A673 (cell line): ENCODE measurements around the gene RASA3. TPM values are rescaled to one million over a fixed set of nuclear protein-coding genes. Genes with fewer than 3 reads are reported as not detected.
A peak's percentile ranks its signal among the peaks of the same experiment; 100 is the strongest.
"Not testable (repeated sequence)": the region's sequence is repeated elsewhere in the genome, so short reads cannot be mapped to it uniquely, and the experiment has no call there.

Experiments used
- BruUV-seq: library from RNA; stranded (reverse); fragments of 400-500 nt; replicated peaks from 2 replicates; lab custom pipeline; 2021; lab: Mats Ljungman, UMichigan
- CTCF ChIA-PET: fragments of 300-600 bp; sonication (Branson Sonifier 250); formaldehyde crosslinking; loops from one replicate; lab custom pipeline; 2022; ENCODE audit warnings: antibody characterized with exemption; lab: Charles Lee
- POLR2A ChIA-PET: fragments of 300-600 bp; sonication (Branson Sonifier 250); formaldehyde crosslinking; loops from one replicate; lab custom pipeline; 2022; ENCODE audit warnings: antibody characterized with exemption; ENCODE audit not compliant: low non-redundant PET; lab: Charles Lee
- DNase-seq: peaks from one replicate; pipeline ENCODE4 v3.0.0-alpha.2; 2015; ENCODE audit warnings: low spot score
- H3K27ac ChIP-seq: fragments of 200-600 bp; sonication (generic); 2 replicates; pipeline ENCODE4 v1.5.1; 2016; ENCODE audit warnings: mixed run types, low read depth, mild to moderate bottlenecking, mixed read lengths, antibody characterized with exemption, low read length; ENCODE audit not compliant: poor library complexity, severe bottlenecking
- H3K27me3 ChIP-seq: fragments of 200-600 bp; sonication (generic); replicated peaks from 2 replicates; pipeline ENCODE4 v1.6.1; 2017; ENCODE audit warnings: mixed run types, low read depth, mild to moderate bottlenecking, mixed read lengths, antibody characterized with exemption, low read length; ENCODE audit not compliant: insufficient read depth, poor library complexity
- H3K36me3 ChIP-seq: fragments of 200-600 bp; sonication (generic); 2 replicates; pipeline ENCODE4 v1.6.1; 2016; ENCODE audit warnings: mixed run types, mild to moderate bottlenecking, mixed read lengths, antibody characterized with exemption, low read length; ENCODE audit not compliant: insufficient read depth, poor library complexity, severe bottlenecking
- H3K4me1 ChIP-seq: fragments of 200-600 bp; sonication (generic); 2 replicates; pipeline ENCODE4 v1.6.1; 2017; ENCODE audit warnings: mixed run types, mild to moderate bottlenecking, mixed read lengths, antibody characterized with exemption, low read length; ENCODE audit not compliant: insufficient read depth, poor library complexity, severe bottlenecking
- H3K4me3 ChIP-seq: fragments of 200-600 bp; sonication (generic); 2 replicates; pipeline ENCODE4 v1.5.1; 2016; ENCODE audit warnings: low read depth, mixed run types, mild to moderate bottlenecking, mixed read lengths, low read length; ENCODE audit not compliant: poor library complexity, severe bottlenecking
- H3K9me3 ChIP-seq: fragments of 200-600 bp; sonication (generic); 2 replicates; pipeline ENCODE4 v1.6.1; 2016; ENCODE audit warnings: mixed run types, low read depth, mild to moderate bottlenecking, mixed read lengths, antibody characterized with exemption, low read length; ENCODE audit not compliant: poor library complexity, severe bottlenecking
- CTCF ChIP-seq: fragments of 300-800, 200-600 bp; sonication (generic); conservative IDR thresholded peaks from 2 replicates; pipeline ENCODE4 v1.5.1; 2017; ENCODE audit warnings: low read depth, mild to moderate bottlenecking, antibody characterized with exemption, low read length, moderate library complexity, mixed read lengths
- EZH2 ChIP-seq: fragments of 200-600 bp; sonication (generic); IDR thresholded peaks from 2 replicates; pipeline ENCODE4 v1.6.1; 2017; ENCODE audit warnings: borderline replicate concordance, low read depth, mild to moderate bottlenecking, mixed read lengths, antibody characterized with exemption, low read length; ENCODE audit not compliant: poor library complexity, severe bottlenecking
- intact Hi-C: fragments of 100-400 bp; cut with micrococcal nuclease; formaldehyde crosslinking; loops from one replicate; pipeline ENCODE4 v1.10.0; 2022; ENCODE audit not compliant: unreplicated experiment
- total RNA-seq: library from RNA; stranded (reverse); gene quantifications from 2 replicates; pipeline ENCODE4 v1.2.3, GENCODE V29; 2021

RASA3 gene
- total RNA-seq, 1 experiment from 2014 or later: 22.1 TPM

- Histone ChIP-seq H3K27ac (no peak overlapping the region), H3K4me1 (peaks cover 30% of the 10 kb centered on the region), H3K9me3 (peaks cover 9% of the 10 kb centered on the region), H3K36me3 (no peaks in the 10 kb centered on the region), H3K27me3 (no peaks in the 10 kb centered on the region), H3K4me3 (no peak overlapping the region)
- intact Hi-C loops: no loop called here
- BruUV-seq: no TSS peak
- ChIA-PET POLR2A (no interaction called here), CTCF (no interaction called here)
- DNase-seq: no peak
- TF ChIP-seq EZH2 (no peak), CTCF (no peak)
Observed at GRCh38 chr13:114177245-114178010, 45.0 kb upstream of the RASA3 start.

- intact Hi-C loops, H3K4me3 ChIP-seq, H3K36me3 ChIP-seq, CTCF ChIA-PET, H3K27me3 ChIP-seq, DNase-seq, H3K27ac ChIP-seq, POLR2A ChIA-PET, BruUV-seq: not testable (repeated sequence)
- Histone ChIP-seq H3K4me1 (peaks cover 30% of the 10 kb centered on the region), H3K9me3 (peaks cover 10% of the 10 kb centered on the region)
Observed at GRCh38 chr13:114176359-114176902, 44.0 kb upstream of the RASA3 start.

GRCh38 chr13:114174529-114174961, 42.1 kb upstream of the RASA3 start:
- ChIA-PET POLR2A (interaction anchor here (0.6 kb wide), 1 partner anchor 78 kb away, joined by 3 read pairs; no protein-coding TSS in a partner anchor), CTCF (no interaction called here)
- H3K27me3 ChIP-seq: no peaks in the 10 kb centered on the region
- TF ChIP-seq EZH2 (no peak), CTCF (no peak)
- no peaks in the 10 kb centered on the region for H3K36me3 ChIP-seq
- H3K9me3 ChIP-seq: peaks cover 16% of the 10 kb centered on the region
- intact Hi-C loops: no loop called here
- H3K4me3 ChIP-seq: no peak overlapping the region
- peak overlapping the region; percentile 90 for H3K27ac ChIP-seq
- DNase-seq: peak; percentile 98
- BruUV-seq: no TSS peak
- H3K4me1 ChIP-seq: peaks cover 30% of the 10 kb centered on the region

- Histone ChIP-seq H3K36me3 (no peaks in the 10 kb centered on the region), H3K4me1 (peaks cover 30% of the 10 kb centered on the region), H3K27ac (peak overlapping the region; percentile 90), H3K27me3 (no peaks in the 10 kb centered on the region), H3K9me3 (peaks cover 16% of the 10 kb centered on the region), H3K4me3 (no peak overlapping the region)
- no TSS peak for BruUV-seq
- POLR2A ChIA-PET: no interaction called here
- TF ChIP-seq EZH2 (no peak), CTCF (no peak)
- DNase-seq: peak; percentile 60
- CTCF ChIA-PET: no interaction called here
- intact Hi-C loops: no loop called here
Observed at GRCh38 chr13:114173745-114174144, 41.3 kb upstream of the RASA3 start.
